Mesenteric fat pad (tissue), 1 donor: Measurements from ENCODE around the gene TTLL10. TPM values are rescaled to one million over a fixed set of nuclear protein-coding genes. Genes with fewer than 3 reads are reported as not detected.

Experiments
- DNase-seq: peaks from one replicate; pipeline ENCODE4 v3.0.0-alpha.2; 2020; ENCODE audit warnings: low spot score
- total RNA-seq: library from RNA; stranded (reverse); fragmentation: NEBNext Ultra II Directional; extraction: Animal tissue kit (Norgen Biotek cat#: 25700); gene quantifications from one replicate; pipeline ENCODE4 v1.2.1, GENCODE V29; 2021
- donor health status: DM: yes; HTN: yes; CAD: no.

The TTLL10 gene
- total RNA-seq, 1 donor from 2014 or later = 1.4 TPM

DNA sequence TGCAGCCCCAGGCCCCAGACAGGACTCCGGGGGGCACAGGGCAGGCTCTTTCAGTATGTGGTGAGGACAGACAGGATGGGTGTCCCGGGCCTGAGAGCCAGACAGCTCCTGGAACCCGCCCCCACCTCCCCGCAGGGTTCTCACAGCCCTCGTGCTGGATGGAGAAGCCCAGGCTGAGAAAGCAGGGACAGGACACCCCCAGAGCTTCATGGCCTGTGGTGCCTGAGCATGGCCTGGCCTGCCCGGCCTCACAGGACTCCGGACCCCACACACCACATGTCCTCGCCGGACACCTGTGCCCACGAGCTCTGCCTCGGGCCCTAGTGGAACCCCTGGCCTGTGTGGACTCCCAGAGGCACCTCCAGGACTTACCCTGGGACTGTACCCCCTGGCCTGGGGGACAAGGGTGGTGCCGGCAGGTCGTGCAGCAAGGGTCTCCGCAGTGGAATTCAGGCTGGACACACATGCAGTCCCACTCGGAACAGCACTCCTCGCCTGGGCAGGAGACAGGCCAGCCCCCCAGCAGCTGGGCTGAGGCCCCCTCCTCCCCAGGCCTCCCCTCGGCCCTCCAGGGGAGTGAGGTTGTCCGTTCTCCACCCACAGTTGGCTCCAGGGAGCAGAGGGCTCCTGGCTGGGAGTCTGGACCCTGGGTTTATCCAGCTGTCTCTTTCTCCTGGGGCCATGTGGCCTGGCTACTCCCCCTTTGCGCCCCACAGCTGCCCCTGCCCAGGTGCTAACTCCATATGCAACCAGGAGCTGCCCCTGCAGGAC, 31.5 kb downstream of the TTLL10 start:
- no peak for DNase-seq

DNA sequence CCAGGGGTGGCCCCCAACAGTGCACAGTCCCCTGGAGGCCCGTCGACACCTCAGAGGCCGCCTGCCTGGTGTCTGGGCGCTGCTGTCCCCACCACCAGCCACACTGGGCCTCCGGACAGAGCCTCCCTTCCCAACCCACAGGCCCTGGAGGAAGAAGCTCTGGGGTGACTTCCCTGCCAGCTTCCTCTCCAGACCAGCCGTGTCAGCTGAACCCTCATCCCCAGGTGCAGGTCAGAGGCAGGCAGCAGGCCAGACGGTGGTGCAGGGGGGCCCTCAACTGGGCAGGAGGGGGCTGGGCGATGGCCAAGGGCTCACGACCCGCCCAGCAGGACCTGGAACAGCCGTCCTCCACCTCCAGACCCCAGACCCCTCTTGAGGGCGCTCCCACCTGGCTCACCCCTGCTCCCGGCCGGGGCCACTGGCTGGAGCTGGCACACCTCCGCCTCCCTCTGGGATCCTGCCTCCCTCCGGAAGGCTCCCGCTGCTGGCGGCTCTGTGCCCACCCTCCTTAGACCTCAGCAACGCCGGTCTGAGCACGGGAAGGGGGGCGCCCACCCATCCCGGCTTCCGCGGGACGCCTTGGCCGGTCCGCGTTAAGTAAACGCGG, 32.2 kb downstream of the TTLL10 start:
- no peak for DNase-seq

- DNase-seq = no peak
These were observed 32.8 kb downstream of the TTLL10 start, which contains the start of gene TNFRSF18 for GRCh38 chr1:1206376-1206965. Gene TNFRSF18 (minus strand): TSS chr1:1206592. CDS start chr1:1206571, 21 bp downstream.

DNA sequence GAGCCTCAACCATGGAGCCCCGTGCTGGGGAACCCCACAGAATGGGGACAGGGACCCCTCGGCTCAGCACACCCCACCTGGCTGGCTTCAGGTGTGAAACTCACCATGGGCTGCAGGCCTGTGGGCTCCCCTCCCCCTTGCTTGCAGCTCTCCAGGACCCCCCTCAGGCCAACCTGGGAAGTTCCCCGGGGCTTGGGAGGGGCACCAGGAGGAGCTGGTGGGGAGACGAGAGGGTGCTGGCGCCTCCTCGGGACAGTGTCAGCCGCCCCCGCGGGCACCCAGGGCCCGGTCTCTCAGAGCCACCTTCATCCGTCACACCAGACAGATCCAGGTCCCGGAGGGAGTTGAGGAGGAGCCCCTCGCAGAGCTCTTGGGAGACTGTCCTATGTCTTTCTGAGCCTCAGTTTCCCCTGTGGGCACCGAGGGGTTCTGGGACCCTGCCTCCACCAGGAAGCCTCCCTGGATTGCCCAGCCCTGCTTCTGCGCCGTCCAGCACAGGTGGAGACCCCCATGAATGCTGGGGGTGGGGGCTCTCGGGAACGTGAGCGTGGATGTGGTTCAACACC, 33.4 kb downstream of the TTLL10 start:
- DNase-seq = no peak

GRCh38 chr1:1207571-1207892, 33.9 kb downstream of the TTLL10 start:
- DNase-seq = no peak

GRCh38 chr1:1208713-1209433, 35.2 kb downstream of the TTLL10 start:
- no peak for DNase-seq

GRCh38 chr1:1210726-1211540, 37.3 kb downstream of the TTLL10 start:
- no peak for DNase-seq

GRCh38 chr1:1211541-1212441, 38.1 kb downstream of the TTLL10 start:
- no peak for DNase-seq

DNA sequence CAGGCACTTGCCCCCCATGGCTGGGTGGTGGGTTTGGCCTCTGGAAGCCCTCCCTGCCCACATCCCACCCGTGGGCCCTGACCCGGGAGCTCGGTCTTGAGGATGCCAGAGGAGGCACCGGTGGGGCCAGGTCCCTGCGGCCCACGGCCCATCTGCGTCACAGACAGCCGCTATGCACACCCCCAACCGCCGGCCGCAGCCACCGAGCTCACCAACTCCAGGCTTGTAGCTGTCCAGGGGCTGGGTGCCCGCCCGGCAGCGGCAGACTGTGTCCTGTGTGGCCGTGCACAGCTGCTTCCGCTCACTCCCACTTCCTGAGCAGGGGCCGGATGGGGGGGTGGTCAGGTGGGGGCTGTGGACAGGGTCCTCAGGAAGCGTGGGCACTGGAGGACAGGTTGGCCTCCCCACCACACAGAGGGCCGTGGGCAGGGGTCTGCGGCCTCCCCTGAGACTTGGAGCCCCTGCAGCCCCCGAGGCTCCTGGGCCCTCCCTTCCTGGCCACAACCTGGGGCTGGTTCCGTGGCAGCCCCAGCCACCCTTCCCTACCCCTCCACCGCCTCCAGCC, 39.2 kb downstream of the TTLL10 start:
- DNase-seq = no peak

DNA sequence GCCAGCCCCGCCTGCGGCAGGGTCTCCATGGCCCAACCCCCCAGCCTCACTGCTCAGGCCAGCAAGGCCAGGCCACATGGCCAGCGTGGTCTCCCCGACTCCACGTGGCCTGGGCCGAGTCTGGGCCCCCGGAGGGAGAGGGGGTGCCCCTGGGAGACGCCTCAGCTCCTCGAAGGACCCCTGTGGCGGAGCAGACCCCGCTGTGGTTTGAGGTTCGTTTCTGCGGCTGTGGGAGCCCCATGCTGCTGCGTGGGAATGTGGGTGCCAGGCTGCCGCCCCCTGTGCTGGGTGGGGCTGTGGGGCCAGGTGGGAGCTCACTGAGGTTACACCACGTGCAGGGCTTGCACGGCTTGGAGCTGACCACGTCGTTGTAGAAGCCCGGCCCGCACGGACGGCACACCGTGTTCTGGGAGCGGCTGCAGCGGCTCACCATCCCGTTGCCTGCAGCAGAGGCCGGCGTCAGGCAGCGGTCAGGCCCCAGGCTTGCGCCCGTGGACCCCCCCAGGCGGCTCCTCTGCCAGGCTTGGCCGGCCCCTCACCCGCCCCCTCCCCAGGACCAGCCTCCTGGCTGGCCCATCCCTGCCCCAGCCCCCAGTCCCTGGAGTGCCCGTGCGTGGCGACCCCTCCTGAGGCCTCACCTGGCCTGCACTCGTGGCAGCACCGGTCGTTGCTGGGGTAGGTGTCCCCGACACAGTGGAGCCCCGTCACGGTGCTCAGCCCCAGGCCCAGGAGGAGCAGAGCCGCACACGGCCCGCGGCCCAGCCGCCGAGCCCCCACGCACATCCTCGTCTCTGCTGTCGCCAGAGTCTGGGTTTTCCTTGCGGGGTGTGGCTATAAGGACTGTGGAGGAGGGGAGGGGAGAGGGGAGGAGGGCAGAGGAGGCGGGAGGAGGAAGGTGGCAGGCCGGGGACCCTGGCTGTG, 39.9 kb downstream of the TTLL10 start, which contains the start of gene TNFRSF4:
Gene TNFRSF4 (minus strand): TSS at position 809 of the 921 bp plus-strand sequence. CDS start 26 bp downstream, at position 783.
- DNase-seq = no peak

DNA sequence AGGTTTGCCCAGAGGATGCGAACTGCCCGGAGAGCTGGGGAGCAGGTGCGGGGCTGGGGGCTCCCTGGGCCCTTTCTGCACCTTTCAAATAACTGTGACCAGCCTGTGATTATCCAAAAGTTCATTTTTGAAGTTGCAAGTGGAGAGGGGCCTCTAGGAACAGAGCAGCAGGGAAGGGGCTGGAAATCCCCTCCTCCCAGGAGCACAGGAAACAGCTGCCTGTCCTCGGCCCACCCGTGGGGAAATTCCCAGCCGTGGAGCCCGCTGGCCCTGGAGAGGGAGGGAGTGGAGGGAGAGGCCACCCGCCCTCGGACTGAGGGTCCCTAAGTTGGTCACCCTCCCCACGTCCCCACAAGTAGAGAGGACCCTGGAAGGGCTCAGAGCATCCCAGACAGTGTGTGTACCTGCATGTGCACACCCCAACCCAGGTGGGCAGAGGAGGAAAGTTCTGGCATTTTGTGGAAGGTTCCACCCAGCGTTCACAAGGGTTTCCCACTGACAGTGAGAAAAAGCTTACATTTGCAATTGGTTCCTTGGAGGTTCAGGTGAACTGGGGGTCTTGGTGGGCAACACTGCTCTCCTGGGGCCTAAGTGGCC, 41.5 kb downstream of the TTLL10 start:
- no peak for DNase-seq

DNA sequence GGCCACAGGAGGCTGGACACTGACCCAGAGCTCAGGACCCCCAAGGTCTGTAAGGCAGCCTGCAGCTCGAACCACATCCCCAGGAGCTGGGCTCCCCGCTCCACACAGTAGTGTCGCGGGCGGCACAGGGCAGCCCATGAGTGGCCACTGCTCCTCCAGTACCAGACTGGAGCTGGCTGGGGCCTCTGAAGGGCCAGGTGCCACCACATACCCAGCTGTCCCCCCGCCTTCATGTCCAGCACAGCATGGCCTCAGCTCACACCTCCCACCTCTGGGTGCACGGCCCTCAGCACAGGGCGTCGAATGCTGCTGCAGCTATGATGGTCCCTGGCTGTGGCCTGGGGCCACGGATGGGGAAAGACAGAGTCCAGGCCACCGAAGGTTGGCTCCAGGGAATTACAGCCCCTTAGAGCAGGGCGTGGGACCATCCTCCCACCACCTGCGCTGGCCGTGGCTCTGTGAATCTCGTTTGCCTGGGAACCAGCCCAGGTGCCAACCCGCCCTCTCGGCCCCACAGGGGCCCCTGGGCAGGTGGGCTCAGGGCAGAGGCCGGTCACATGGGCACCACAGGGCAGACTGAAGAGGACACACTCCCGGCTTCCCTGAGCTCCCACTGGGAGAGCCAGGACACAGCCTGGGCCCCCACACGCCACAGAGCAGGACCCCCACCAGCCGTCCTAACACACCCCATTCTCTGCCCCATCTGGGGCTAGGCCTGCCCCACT, 42.4 kb downstream of the TTLL10 start:
- DNase-seq = no peak

- no peak for DNase-seq
These were observed 43.3 kb downstream of the TTLL10 start for GRCh38 chr1:1216770-1217620.

- DNase-seq = no peak
These were observed 44.2 kb downstream of the TTLL10 start for GRCh38 chr1:1217621-1218523.
